Iris pigment epithelial cell (primary cell): ENCODE data around the gene B3GAT1.

ENCODE experiments used
- DNase-seq: peaks from one replicate; pipeline ENCODE4 v3.0.0-alpha.2; 2011; ENCODE audit warnings: low read depth

The B3GAT1 gene

DNA sequence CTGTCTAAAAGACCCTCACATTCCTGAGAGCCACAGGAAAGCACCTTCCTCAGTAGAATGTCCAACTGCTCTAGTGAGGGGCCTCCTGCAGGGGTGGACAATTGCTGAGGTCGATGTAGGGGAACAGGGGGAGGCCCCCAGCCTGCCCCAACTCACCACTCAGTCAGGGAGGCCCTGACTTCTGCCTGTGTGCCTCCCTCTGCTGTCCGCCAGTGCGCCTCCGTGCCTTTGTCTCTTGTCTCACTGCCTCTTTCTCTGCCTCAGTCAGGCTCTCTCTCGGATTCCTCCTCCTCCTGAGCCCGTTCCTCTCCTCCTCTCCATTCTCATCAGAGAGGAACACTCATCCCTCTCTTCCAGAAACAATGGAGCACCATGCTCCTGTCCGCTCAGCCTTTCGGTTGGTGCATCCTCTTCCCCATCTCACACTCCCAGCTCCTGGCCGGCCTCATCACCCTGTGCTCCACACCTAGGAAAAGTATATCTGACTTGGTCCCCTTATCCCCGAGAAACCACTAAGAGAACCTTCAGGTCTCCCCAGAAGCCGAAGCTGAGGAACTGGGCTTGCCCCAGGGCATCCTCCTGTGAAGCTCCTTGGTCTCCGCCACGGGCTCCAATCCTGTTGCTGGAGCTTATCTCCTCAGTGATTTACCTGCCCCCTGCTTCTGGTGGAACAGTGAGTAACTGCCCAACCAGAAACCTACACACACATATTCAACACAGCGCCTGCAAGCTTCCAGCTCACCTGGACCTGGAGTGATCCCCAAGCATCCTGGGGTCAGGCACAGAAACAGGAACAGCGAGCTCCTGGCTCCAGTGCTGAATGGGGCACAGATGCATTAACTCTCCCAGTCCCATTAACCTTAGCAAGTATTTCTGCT lies 2.3 kb downstream of the B3GAT1 start:
- no peak for DNase-seq

- no peak for DNase-seq
Observed at GRCh38 chr11:134407923-134408322, 4.1 kb downstream of the B3GAT1 start.

GRCh38 chr11:134407321-134407828 lies 4.7 kb downstream of the B3GAT1 start:
- no peak for DNase-seq

GRCh38 chr11:134406264-134407185 lies 5.5 kb downstream of the B3GAT1 start:
- DNase-seq, result no peak

GRCh38 chr11:134405841-134406240 lies 6.2 kb downstream of the B3GAT1 start:
- DNase-seq, result no peak

DNA sequence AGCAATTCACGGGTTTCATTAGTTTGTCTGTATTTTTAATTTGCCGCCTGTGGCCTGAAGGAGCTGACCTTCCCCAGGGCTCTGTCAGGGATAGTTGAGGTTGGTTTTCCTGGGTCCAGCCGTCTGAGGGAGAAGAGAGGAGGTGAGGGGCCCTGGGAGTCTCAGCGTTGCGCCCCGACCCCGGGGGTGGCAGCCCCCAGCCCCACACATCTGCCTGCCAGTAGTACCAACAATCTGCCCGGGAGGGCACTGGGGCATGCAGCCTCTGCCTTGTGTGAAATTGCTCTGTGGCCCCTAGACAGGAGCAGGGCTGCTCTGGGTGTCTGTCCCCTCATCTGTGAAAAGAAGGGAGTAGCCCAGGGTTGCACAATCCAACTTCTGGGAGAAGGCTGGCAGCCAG lies 6.6 kb downstream of the B3GAT1 start:
- DNase-seq, result no peak

- DNase-seq, result no peak
Observed at GRCh38 chr11:134404575-134405341, 7.3 kb downstream of the B3GAT1 start.

DNA sequence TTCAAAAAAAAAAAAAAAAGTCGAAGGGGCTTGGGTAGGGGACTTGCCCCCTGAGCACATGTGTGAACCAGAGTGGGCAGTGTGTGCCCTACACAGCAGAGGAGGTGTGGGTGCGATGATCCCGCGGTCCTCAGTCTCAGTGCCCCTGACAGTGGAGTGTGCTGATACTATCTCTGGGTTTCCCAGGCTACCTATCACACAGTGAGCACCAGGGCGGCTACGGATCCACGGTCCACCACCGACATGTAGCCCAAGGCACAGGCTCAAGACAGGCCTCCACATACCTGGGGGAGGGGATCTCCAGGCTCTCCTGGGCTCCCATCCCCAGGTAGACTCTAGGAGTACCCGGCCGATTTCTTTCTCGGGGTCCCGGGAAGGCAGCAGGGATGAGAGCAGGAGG lies 9.1 kb downstream of the B3GAT1 start:
- no peak for DNase-seq

DNA sequence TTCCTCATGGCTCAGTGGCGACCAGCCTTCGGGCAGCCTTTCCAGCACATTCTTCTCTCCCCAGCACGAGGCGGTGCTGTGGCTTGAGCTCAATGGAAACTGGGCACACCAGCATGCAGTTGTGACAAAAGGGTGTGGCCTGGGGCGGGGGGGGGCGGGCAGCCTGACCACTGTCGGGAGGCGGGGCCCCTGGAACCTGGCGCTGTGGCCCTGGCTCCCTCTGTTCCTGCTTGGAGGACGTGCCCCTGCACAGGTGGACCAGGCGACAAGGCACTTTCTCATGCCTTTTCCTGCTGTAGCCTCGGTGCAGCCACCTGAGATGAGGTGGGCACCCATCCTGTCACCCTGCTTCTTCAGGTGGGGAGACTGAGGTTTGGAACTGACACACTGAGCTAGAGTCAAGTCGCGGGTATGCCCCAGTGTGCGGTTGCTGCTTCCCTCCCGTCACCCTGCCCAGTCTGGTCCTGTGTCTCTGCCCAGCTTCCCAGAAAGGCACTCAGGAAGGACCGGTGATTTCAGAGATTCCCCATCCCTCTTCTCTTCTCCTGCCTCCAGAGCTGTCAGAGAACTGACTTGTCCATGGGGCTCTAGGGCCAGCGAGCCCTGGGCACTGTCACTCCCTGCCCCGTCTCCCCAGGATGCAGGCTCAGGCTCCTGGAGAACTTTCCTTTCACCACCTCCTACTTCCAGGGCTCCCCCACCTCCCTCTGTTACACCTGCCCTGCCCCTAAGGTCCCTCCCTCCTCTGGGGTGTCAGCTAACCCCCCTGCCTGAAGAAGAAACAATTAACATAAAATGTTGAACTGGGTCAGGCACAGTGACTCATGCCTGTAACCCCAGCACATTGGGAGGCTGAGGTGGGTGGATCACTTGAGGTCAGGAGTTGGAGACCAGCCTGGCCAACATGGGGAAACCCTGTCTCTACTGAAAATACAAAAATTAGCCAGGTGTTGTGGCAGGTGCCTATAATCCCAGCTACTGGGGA lies 9.9 kb downstream of the B3GAT1 start:
- DNase-seq, result no peak

GRCh38 chr11:134399996-134400395 lies 12.0 kb downstream of the B3GAT1 start:
- DNase-seq, result no peak

DNA sequence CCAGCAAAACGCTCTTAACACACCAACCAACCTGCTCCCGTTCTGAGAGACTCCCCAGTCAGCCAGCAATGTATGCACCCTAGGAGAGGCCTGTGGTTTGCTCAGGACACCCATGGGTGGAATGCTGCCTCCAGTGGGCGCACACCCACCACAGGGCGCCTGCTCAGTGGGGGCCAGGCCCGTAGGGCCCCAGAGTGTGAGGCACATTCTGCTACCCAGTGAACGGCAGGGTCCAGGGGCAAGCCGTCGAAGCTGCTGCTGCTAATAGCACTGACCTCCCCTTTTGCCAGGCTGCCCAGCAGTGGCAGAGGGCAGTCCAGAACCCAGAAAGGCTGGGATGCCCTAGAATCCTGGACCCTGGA lies 12.8 kb downstream of the B3GAT1 start:
- no peak for DNase-seq

DNA sequence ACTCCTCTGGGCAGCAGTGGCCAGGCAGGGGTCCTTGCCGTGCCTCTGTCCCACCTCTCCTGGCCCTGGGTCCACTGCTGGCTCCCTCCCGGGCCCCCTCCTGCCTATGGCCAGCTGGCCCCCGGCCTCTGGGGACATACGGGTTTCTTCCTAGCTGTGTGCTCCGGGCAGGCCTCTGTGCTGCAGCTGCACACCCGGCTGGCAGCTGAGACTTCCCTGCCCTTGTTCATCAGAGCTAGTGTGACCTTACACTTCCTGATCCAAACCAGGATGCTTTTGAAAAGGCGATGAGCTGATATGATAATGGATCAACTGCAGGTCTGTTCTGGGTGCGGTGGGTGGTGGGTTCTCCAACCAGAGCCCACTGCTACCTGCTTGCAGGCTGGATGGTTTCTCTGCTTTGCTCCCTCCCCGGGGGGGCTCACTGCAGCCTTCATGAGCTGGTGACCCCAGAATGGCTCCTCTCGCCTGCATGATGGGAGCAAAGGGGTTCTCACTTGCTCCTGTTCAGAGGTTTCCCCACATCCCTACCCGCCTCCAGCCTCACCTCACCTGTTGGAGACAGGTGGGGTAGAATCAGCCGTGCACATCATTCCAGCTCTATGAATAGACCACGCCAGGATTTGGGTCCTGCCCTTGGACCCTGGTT lies 13.3 kb downstream of the B3GAT1 start:
- no peak for DNase-seq

DNA sequence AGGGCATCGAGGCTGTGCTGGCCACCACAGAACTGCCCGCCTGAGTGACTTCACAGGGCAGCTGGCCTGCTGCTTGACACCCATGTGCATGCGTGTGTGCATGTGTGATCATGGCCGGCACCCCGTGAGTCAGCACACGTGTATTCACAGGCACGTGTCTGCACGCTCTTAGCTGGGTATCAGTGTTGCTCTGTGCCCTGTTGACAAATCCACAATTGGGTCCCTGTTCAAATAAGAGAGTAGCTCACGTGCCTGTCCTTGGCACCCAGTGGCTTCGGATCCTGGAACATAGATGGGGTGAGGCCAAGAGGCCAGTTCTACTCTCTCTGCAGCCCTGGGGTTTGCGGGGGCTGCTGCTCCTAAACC lies 14.0 kb downstream of the B3GAT1 start:
- DNase-seq, result no peak

DNA sequence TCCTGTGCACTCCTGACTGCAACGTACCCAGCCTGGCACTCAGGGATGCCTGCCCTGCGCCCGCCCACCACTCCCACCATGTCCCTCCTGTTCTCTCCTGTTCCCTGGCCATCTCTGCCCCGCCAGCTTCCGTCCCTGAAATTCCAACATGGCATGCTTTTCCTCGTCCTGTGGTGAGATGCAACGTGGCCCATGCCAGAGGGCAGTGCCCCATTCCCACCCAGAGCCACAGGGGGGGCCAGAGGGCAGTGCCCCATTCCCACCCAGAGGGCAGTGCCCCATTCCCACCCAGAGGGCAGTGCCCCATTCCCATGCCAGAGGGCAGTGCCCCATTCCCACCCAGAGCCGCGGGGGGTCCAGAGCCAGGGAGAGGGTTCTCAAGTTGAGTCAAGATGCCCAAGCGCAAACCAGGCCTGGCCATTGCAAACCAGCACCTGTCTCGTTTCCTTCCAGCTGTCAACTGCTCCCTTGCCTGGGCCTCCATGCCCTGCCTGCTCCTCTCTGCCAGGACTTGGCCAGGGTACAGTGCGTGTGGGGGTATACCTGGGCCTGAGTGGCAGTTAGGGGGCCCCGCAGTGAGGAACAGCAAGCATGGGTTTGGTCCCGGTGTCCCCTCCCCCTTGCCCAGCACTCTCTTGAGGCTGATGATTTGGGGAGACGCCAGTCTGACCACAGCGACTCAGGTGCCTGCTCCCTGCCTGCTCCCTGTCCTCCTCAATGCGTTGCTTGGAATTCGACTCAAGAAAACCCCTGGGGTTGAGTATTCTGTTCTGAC lies 14.6 kb downstream of the B3GAT1 start:
- no peak for DNase-seq

DNA sequence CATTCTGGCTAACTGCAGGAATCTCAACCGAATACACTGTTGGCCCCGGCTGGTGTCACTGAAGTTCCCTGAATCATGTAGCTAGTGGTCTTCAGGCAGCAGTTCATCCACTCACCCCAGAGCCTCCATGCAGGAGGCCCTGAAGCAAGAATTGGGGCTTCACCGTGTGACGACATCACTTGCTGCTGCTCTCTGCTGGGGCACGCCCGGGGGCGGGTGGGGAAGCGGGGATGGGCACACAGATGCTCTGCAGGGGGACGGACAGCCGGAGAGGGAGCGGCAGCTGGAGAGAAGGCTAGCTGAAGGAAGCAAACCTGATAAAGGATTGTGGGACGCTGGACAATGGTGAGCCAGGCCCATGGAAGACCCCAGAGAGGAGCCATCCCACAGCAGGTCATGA lies 17.0 kb downstream of the B3GAT1 start:
- no peak for DNase-seq

DNA sequence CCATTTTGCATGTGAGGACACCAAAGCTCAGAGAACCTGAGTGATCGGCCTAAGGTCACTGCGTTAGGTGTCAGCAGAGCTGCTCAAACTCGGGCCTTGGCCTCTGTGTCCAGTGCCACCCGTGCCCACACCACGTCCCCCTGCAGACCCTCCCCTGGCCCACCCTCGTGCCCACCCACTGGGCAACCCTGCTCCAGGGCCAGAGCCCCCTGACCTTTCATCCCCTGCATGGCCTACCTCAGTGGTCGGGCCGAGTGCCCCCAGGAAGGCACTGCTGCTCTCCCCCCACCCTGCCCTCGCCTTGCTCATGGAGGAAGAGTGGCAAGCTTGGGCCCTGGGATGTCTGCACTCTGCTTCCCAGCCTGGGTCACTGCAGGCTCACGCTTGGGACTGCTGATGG lies 17.7 kb downstream of the B3GAT1 start:
- no peak for DNase-seq

- DNase-seq, result no peak
Observed at GRCh38 chr11:134393638-134394037, 18.4 kb downstream of the B3GAT1 start.

- no peak for DNase-seq
Observed at GRCh38 chr11:134392953-134393615, 19.0 kb downstream of the B3GAT1 start.

DNA sequence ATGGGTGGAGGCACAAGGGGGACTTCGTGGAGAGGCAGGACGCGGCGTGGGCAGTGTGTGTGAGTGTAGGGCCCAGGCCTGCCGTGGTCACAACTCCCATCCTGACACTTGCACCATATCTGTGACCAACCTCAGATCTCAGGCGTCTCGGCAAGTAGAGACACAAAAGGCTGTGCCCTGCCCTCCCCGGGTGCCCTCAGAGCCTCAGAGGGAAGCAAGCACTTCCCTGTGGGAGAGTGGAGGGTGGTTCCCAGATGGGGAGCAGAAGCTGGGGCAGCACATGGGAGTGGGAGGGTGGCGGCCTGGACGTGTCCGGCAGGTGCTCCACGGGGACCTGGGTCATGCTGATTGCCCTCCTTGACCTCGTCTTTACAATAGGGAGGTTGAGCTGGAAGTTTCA lies 20.4 kb downstream of the B3GAT1 start:
- no peak for DNase-seq
